Spleen (tissue), 11 donors: ENCODE results near the gene DET1. TPM values are rescaled to one million over a fixed set of nuclear protein-coding genes. Genes with fewer than 3 reads are reported as not detected.
"Not testable (repeated sequence)": the region's sequence is repeated elsewhere in the genome, so short reads cannot be mapped to it uniquely, and the experiment has no call there.

ENCODE experiments used
- DNase-seq: peaks from one replicate; pipeline ENCODE4 v3.0.0-alpha.2; 2020
- H3K27ac ChIP-seq, 8 donors: fragments of 200-600 bp; sonication (generic) in 7 of 8; 1 replicate in 4 of 8; 2 replicates in 4 of 8; pipeline versions ENCODE4 v1.5.0 to v1.8.0; 2016 to 2021; ENCODE audit warnings: inconsistent platforms in 4 of 8, mild to moderate bottlenecking in 4 of 8, moderate library complexity in 1 of 8
- H3K27me3 ChIP-seq, 7 donors: fragments of 200-600 bp; sonication (generic) in 6 of 7; replicated peaks in 1 of 7; 1 replicate in 4 of 7; 2 replicates in 3 of 7; pipeline versions ENCODE4 v1.5.0 to v1.8.0; 2016 to 2021; ENCODE audit warnings: inconsistent platforms in 3 of 7, mild to moderate bottlenecking in 1 of 7
- H3K36me3 ChIP-seq, 6 donors: fragments of 200-600 bp; sonication (generic) in 5 of 6; 1 replicate in 4 of 6; 2 replicates in 2 of 6; pipeline versions ENCODE4 v1.5.0 to v1.8.0; 2016 to 2021; ENCODE audit warnings: inconsistent platforms in 2 of 6
- H3K4me1 ChIP-seq, 6 donors: fragments of 200-600 bp; sonication (generic) in 5 of 6; 1 replicate in 3 of 6; 2 replicates in 3 of 6; pipeline versions ENCODE4 v1.5.0 to v1.8.0; 2016 to 2021; ENCODE audit warnings: inconsistent platforms in 3 of 6
- H3K4me3 ChIP-seq, 8 donors: fragments of 200-600 bp; sonication (generic) in 7 of 8; 1 replicate in 4 of 8; 2 replicates in 4 of 8; pipeline versions ENCODE4 v1.5.0 to v1.8.0; 2016 to 2021; ENCODE audit warnings: inconsistent platforms in 4 of 8, mild to moderate bottlenecking in 4 of 8, moderate library complexity in 2 of 8
- H3K9me3 ChIP-seq, 8 donors: fragments of 200-600 bp; sonication (generic) in 7 of 8; 1 replicate in 4 of 8; 2 replicates in 4 of 8; pipeline versions ENCODE4 v1.5.0 to v1.8.0; 2016 to 2021; ENCODE audit warnings: inconsistent platforms in 4 of 8
- CTCF ChIP-seq, 11 experiments: fragments of 200-600 bp in 7 of 11; fragments of 450-650 bp in 4 of 11; sonication (generic) in 4 of 11; IDR thresholded peaks in 8 of 11; conservative IDR thresholded peaks in 3 of 11; 1 replicate in 7 of 11; 2 replicates in 4 of 11; pipeline versions ENCODE4 v1.4.0 to v1.8.0; 2016 to 2021; ENCODE audit warnings: antibody characterized with exemption in 11 of 11, inconsistent platforms in 4 of 11, mild to moderate bottlenecking in 1 of 11
- POLR2A ChIP-seq, 3 donors: fragments of 450-650 bp; IDR thresholded peaks; one replicate each; pipeline ENCODE4 v1.5.1; 2017; ENCODE audit warnings: antibody characterized with exemption in 3 of 3, mild to moderate bottlenecking in 1 of 3
- POLR2AphosphoS5 ChIP-seq, 3 donors: sonication (generic); formaldehyde crosslinking; IDR thresholded peaks; one replicate each; pipeline ENCODE4 v1.5.1; 2017; ENCODE audit warnings: antibody characterized with exemption in 3 of 3
- WGBS, 5 donors: extraction: QIAGEN DNeasy Blood & Tissue Kit in 3 of 5; methylation state at CpG; one replicate each; pipeline versions ENCODE4 v1.1.5 to v1.1.7; 2013 to 2018; 5-methylcytosine and 5-hydroxymethylcytosine counted together
- intact Hi-C: fragments of 100-400 bp; cut with DNase I; formaldehyde crosslinking; loops from one replicate; pipeline ENCODE4 v1.15.0; 2023; ENCODE audit warnings: low total_unique reads
- polyA plus RNA-seq, 3 donors: library from polyadenylated mRNA; stranded (reverse); fragments of 200-250 nt; gene quantifications; one replicate each; pipeline ENCODE4 v1.2.1, GENCODE V29; 2013
- total RNA-seq, 7 donors: library from RNA; depleted of rRNA in 3 of 7; stranded (reverse); fragments of >200 nt in 3 of 7; fragmentation: NEBNext Ultra II Directional in 4 of 7; extraction: Animal tissue kit (Norgen Biotek cat#: 25700) in 4 of 7; gene quantifications; one replicate each; pipeline versions ENCODE4 v1.1.0 to v1.2.1, GENCODE V29; 2016 to 2021
- donor health status: healthy with polysubstance abuse.
- donor health status: DM: no; HTN: no; CAD: no; lungs with moderate emphysema.
- donor health status: DM: no; HTN: no; CAD: no.
- donor health status: Bipolar disorder and iron deficiency.
- donor health status: healthy.
- donor health status: DM: no; HTN: no; CAD: no.
- donor health status: DM: yes; HTN: yes; CAD: no.

Gene DET1
- total and polyA plus RNA-seq, 10 donors = 1.3 to 11.5 (median 8.3) TPM

DNA sequence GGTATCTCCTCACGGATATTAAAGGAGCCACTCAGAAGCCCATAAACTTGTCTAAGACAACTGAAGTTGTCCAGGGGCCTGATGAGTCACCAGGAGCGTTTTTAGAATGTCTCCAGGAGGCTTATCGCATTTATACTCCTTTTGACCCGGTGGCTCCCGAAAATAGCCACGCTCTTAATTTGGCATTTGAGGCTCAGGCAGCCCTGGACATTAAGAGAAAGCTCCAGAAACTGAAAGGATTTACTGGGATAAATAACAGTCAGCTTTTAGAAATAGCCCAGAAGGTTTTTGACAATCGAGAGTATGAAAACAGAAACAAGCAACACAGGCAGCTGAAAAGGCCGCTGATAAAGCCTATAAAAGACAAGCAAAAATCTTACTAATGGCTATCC lies 4.1 kb downstream of the DET1 start:
- H3K4me3 ChIP-seq = no peak overlapping the region
- WGBS, 5 donors = 82 to 95% (median 91%) methylated on average over 8 of the region's 8 CpGs
- TF ChIP-seq POLR2AphosphoS5 (IDR thresholded peaks at IDR 0.05) (no peak), CTCF (IDR thresholded peaks at IDR 0.05 in 8 of 11, conservative IDR thresholded peaks at IDR 0.05 in 3 of 11) (no peak), POLR2A (IDR thresholded peaks at IDR 0.05) (no peak)
- intact Hi-C loops = no loop called here
- H3K36me3 ChIP-seq = peaks cover 0 to 6% (median 0%) of the 10 kb centered on the region in 6 donors
- peaks cover 0 to 14% (median 10%) of the 10 kb centered on the region in 6 donors for H3K4me1 ChIP-seq
- no peak for DNase-seq
- H3K9me3 ChIP-seq = no peaks in the 10 kb centered on the region
- H3K27ac ChIP-seq = no peak overlapping the region
- no peaks in the 10 kb centered on the region for H3K27me3 ChIP-seq

GRCh38 chr15:88541709-88542341 lies 4.7 kb downstream of the DET1 start:
- 86 to 94% (median 94%) methylated on average over 16 of the region's 16 CpGs for WGBS, 5 donors
- Histone ChIP-seq H3K4me1 (peaks cover 0 to 12% (median 7%) of the 10 kb centered on the region in 6 donors), H3K27me3 (no peaks in the 10 kb centered on the region), H3K36me3 (peaks cover 0 to 6% (median 0%) of the 10 kb centered on the region in 6 donors), H3K27ac (no peak overlapping the region), H3K4me3 (no peak overlapping the region), H3K9me3 (no peaks in the 10 kb centered on the region)
- intact Hi-C loops = no loop called here
- TF ChIP-seq POLR2A (IDR thresholded peaks at IDR 0.05) (no peak), POLR2AphosphoS5 (IDR thresholded peaks at IDR 0.05) (no peak), CTCF (IDR thresholded peaks at IDR 0.05 in 8 of 11, conservative IDR thresholded peaks at IDR 0.05 in 3 of 11) (no peak)
- no peak for DNase-seq

DNA sequence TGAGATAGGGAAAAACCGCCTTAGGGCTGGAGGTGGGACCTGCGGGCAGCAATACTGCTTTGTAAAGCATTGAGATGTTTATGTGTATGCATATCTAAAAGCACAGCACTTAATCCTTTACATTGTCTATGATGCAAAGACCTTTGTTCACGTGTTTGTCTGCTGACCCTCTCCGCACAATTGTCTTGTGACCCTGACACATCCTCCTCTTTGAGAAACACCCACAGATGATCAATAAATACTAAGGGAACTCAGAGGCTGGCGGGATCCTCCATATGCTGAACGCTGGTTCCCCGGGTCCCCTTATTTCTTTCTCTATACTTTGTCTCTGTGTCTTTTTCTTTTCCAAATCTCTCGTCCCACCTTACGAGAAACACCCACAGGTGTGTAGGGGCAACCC lies 5.4 kb downstream of the DET1 start:
- H3K27ac ChIP-seq, H3K36me3 ChIP-seq, H3K4me1 ChIP-seq, DNase-seq, H3K27me3 ChIP-seq, H3K4me3 ChIP-seq, H3K9me3 ChIP-seq, intact Hi-C loops: not testable (repeated sequence)
- WGBS, 5 donors = 87 to 94% (median 93%) methylated on average over 5 to 7 of the region's 9 CpGs

DNA sequence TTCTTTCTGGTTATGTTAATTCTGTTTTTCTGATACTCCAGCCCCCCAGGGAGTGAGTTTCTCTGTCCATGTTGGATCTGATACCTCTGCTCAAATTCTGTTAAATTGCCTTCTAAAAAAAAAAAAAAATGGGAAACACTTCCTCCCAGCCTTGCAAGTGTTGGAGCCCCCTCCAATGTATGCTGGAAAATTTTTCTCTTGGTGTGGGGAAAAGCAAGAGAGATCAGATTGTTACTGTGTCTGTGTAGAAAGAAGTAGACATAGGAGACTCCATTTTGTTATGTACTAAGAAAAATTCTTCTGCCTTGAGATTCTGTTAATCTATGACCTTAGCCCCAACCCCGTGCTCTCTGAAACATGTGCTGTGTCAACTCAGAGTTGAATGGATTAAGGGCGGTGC lies 6.1 kb downstream of the DET1 start:
- H3K36me3 ChIP-seq, H3K4me1 ChIP-seq, DNase-seq, intact Hi-C loops, H3K27me3 ChIP-seq, H3K9me3 ChIP-seq, H3K27ac ChIP-seq, H3K4me3 ChIP-seq: not testable (repeated sequence)
- WGBS, 5 donors = 61 to 88% (median 79%) methylated on average over 1 to 2 of the region's 2 CpGs; no CpG with 5 or more reads in 1 of the 5 donors

- intact Hi-C loops = no loop called here
- H3K4me1 ChIP-seq = no peaks in the 10 kb centered on the region
- H3K4me3 ChIP-seq = no peak overlapping the region
- DNase-seq = no peak
- H3K36me3 ChIP-seq = peaks cover 0 to 6% (median 0%) of the 10 kb centered on the region in 6 donors
- no peak overlapping the region for H3K27ac ChIP-seq
- H3K9me3 ChIP-seq = peaks cover 0 to 17% (median 13%) of the 10 kb centered on the region in 8 donors
- H3K27me3 ChIP-seq = no peaks in the 10 kb centered on the region
- WGBS, 5 donors = 80 to 92% (median 85%) methylated on average over 4 of the region's 4 CpGs
- no peak for TF ChIP-seq CTCF (IDR thresholded peaks at IDR 0.05 in 8 of 11, conservative IDR thresholded peaks at IDR 0.05 in 3 of 11)
- no peak for TF ChIP-seq POLR2AphosphoS5 (IDR thresholded peaks at IDR 0.05)
- TF ChIP-seq POLR2A (IDR thresholded peaks at IDR 0.05) = no peak
Measured at GRCh38 chr15:88539441-88539840, 7.0 kb downstream of the DET1 start.
